K562 (cell line): ENCODE results near the gene LMAN2. TPM values are rescaled to one million over a fixed set of nuclear protein-coding genes. Genes with fewer than 3 reads are reported as not detected.

Source experiments
- GABPA ChIP-seq: fragments of 200-800 bp; sonication (Bioruptor generic); conservative IDR thresholded peaks from 2 replicates; pipeline ENCODE4 v1.6.1; 2016; ENCODE audit warnings: low read depth, missing genetic modification characterization, missing compliant biosample characterization
- NONO ChIP-seq, 2 experiments: fragments of 200-400 bp in 1 of 2; fragments of 450-650 bp in 1 of 2; formaldehyde crosslinking in 1 of 2; IDR thresholded peaks; 2 replicates each; pipeline ENCODE4 v1.6.1; 2017; ENCODE audit warnings: low read depth in 2 of 2, mild to moderate bottlenecking in 2 of 2, moderate library complexity in 2 of 2, low read length in 1 of 2
- PHB ChIP-seq: fragments of 250-450 bp; sonication (Bioruptor Pico); IDR thresholded peaks from 2 replicates; pipeline ENCODE4 v1.5.0; 2021
- ZNF764 ChIP-seq: fragments of 250-450 bp; sonication (Bioruptor Pico); IDR thresholded peaks from 2 replicates; pipeline ENCODE4 v1.4.0; 2020; ENCODE audit warnings: low read depth, mild to moderate bottlenecking, moderate library complexity
- ZNF830 ChIP-seq: fragments of 250-450 bp; sonication (Bioruptor Pico); IDR thresholded peaks from 2 replicates; pipeline ENCODE4 v1.5.0; 2021; ENCODE audit warnings: mild to moderate bottlenecking
- polyA plus RNA-seq, 8 experiments: library from polyadenylated mRNA; depleted of rRNA in 4 of 8; stranded (reverse) in 5 of 8; unstranded in 3 of 8; fragments of >200 nt; fragmentation: Nextera tagmentation in 2 of 8; fragmentation: Illumina TruSeq in 1 of 8; extraction: Ambion mirVana in 2 of 8; extraction: Trizol in 1 of 8; gene quantifications; 2 replicates each; pipeline versions ENCODE4 v1.2.1 to v1.2.3, GENCODE V29; 2011 to 2014; ENCODE audit warnings: inconsistent platforms in 1 of 8, missing spikeins in 1 of 8
- total RNA-seq, 7 experiments: library from RNA; depleted of rRNA in 6 of 7; stranded (reverse); fragments of >200 nt in 6 of 7; fragmentation: Illumina TruSeq in 2 of 7; extraction: Trizol in 2 of 7; gene quantifications; 2 replicates each; pipeline versions ENCODE4 v1.2.1 to v1.2.3, GENCODE V29; 2011 to 2021; ENCODE audit warnings: low replicate concordance in 1 of 7
- TF ChIP-seq, protein P1 (sequence below): fragments of 450-650 bp; IDR thresholded peaks from 2 replicates; pipeline ENCODE4 v1.7.0; 2016; ENCODE audit warnings: borderline replicate concordance
- TF ChIP-seq, protein P2 (sequence below): fragments of 250-450 bp; sonication (Bioruptor Pico); IDR thresholded peaks from 2 replicates; pipeline ENCODE4 v1.5.0; 2020; ENCODE audit warnings: mild to moderate bottlenecking
- TF ChIP-seq, protein P3 (sequence below): fragments of 450-650 bp; IDR thresholded peaks from 2 replicates; pipeline ENCODE4 v1.7.1; 2018; ENCODE audit warnings: mild to moderate bottlenecking, low read depth; ENCODE audit not compliant: partially characterized antibody

LMAN2 gene
- total and polyA plus RNA-seq, 9 of the 15 experiments (the other 6 are each of a cell fraction or from before 2014, with no cell fraction given) = 2.7 to 254 (median 136) TPM

DNA sequence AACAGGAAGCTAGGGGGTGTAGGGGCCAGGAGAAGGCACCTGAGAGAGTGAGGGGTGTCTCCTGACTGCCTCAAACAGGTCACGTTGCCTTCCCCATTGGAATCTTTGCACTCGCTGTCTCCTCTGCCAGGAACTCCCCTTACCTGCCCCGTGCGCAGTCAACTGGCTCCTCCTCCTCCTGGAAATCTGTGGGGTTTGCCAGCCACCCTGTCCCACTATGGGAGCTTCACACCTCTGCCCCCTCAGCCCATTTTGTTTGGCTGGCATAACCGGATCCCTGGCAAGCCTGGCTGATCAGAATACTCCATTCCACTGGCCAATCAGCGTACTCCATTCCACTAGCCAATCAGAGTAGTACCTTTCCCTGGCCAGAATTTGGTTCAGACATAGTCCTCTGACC is 22.3 kb upstream of the LMAN2 start (continued):
- TF ChIP-seq, protein P1, sequence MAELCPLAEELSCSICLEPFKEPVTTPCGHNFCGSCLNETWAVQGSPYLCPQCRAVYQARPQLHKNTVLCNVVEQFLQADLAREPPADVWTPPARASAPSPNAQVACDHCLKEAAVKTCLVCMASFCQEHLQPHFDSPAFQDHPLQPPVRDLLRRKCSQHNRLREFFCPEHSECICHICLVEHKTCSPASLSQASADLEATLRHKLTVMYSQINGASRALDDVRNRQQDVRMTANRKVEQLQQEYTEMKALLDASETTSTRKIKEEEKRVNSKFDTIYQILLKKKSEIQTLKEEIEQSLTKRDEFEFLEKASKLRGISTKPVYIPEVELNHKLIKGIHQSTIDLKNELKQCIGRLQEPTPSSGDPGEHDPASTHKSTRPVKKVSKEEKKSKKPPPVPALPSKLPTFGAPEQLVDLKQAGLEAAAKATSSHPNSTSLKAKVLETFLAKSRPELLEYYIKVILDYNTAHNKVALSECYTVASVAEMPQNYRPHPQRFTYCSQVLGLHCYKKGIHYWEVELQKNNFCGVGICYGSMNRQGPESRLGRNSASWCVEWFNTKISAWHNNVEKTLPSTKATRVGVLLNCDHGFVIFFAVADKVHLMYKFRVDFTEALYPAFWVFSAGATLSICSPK = no peak
- no peak for TF ChIP-seq NONO (IDR thresholded peaks at IDR 0.05; ENCODE audit: low read depth in 2 of 2, low read length in 1 of 2)
- TF ChIP-seq, protein P2, sequence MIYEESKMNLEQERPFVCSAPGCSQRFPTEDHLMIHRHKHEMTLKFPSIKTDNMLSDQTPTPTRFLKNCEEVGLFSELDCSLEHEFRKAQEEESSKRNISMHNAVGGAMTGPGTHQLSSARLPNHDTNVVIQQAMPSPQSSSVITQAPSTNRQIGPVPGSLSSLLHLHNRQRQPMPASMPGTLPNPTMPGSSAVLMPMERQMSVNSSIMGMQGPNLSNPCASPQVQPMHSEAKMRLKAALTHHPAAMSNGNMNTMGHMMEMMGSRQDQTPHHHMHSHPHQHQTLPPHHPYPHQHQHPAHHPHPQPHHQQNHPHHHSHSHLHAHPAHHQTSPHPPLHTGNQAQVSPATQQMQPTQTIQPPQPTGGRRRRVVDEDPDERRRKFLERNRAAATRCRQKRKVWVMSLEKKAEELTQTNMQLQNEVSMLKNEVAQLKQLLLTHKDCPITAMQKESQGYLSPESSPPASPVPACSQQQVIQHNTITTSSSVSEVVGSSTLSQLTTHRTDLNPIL = no peak
- no peak for TF ChIP-seq ZNF830 (CRISPR knock-in tag)
- no peak for TF ChIP-seq PHB
- TF ChIP-seq, protein P3, sequence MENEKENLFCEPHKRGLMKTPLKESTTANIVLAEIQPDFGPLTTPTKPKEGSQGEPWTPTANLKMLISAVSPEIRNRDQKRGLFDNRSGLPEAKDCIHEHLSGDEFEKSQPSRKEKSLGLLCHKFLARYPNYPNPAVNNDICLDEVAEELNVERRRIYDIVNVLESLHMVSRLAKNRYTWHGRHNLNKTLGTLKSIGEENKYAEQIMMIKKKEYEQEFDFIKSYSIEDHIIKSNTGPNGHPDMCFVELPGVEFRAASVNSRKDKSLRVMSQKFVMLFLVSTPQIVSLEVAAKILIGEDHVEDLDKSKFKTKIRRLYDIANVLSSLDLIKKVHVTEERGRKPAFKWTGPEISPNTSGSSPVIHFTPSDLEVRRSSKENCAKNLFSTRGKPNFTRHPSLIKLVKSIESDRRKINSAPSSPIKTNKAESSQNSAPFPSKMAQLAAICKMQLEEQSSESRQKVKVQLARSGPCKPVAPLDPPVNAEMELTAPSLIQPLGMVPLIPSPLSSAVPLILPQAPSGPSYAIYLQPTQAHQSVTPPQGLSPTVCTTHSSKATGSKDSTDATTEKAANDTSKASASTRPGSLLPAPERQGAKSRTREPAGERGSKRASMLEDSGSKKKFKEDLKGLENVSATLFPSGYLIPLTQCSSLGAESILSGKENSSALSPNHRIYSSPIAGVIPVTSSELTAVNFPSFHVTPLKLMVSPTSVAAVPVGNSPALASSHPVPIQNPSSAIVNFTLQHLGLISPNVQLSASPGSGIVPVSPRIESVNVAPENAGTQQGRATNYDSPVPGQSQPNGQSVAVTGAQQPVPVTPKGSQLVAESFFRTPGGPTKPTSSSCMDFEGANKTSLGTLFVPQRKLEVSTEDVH = no peak
- TF ChIP-seq ZNF764 = no peak
- TF ChIP-seq GABPA (tag) = no peak
- TF ChIP-seq, all 486 proteins: peak for 0
